ENCODE results near the gene NINL.
"Not testable (repeated sequence)": the region's sequence is repeated elsewhere in the genome, so short reads cannot be mapped to it uniquely, and the experiment has no call there.

Gene NINL

DNA sequence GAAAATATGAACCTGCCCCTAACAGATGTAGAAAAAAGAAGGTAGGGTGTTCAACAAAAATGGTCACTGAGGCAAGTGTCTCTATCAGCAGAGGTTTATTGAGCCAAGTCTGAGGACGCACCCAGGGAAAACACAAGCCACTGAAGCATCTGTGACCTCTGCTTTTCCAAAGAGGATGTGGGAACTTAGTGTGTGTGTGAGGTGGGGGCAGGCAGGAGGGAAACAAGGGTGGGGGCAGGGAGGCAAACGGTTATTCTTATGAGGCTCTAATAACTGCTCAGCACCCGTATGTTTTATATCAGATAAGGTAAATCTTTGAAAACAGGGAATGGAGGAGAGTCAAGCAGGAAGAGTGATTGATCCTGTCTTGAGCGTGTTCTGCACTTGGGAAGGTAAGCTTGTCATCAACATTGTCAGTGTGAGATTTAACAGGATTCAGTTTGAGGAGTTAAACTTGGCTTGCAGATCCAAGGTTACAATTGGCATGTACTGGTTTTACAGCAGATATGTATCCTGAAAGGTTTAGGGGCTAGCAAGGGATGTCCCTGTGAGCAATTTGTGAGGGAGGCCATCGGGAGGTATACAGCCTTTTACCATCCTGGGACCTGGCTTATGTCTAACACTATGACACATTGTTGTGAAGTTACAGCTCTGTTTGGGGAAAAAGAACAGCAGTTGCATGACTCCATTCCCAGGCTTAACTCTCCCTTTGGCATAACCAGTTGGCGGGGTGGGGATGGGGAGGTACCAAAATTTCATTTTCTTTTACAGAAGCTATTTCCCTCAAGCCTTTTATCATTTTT is 33.7 kb downstream of the NINL start:
- no peak for DNase-seq (ENCODE audit: low read depth)

DNA sequence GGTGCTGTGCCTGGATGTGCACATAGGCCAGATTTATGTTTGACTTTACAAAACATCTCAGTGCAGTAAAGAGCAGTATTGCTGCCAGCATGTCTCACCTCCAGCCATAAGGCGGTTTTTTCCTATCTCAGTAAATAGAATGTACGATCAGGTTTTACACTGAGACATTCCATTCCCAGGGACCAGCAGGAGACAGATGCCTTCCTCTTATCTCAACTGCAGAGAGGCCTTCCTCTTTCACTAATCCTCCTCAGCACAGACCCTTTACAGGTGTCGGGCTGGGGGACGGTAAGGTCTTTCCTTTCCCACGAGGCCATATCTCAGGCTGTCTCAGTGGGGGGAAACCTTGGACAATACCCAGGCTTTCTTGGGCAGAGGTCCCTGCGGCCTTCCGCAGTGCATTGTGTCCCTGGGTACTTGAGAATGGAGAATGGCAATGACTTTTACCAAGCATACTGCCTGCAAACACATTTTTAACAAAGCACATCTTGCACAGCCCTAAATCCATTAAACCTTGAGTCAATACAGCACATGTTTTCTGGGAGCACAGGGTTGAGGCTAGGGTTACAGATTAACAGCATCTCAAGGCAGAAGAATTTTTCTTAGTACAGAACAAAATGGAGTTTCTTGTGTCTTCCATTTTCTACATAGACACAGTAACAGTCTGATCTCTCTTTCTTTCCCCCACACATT is 34.5 kb downstream of the NINL start:
- not testable (repeated sequence) for DNase-seq (ENCODE audit: low read depth)

DNA sequence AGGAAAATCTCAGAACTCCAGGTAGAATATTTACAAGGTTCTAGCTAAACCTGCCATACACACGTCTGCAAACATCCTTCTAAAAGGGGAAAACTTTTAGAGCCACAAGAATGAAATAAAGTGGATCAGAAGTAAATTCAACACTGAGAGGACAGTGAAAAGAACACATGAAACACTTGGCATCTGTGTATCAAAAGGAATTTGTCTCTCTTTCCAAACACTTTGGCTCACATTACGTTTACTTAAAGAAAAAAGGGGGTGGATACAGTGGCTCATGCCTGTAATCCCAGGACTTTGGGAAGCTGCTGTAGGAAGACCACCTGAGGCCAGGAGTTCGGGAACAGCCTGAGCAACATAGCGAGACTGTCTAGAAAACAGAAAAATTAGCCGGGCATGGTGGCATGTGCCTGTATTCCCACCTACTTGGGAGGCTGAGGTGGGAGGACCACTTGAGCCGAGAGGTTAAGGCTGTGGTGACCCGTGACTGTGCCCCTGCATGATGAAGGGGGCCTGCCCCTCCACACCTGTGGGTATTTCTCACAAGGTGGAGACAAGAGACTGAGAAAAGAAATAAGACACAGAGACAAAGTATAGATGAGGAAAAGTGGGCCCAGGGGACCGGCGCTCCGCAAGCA is 35.4 kb downstream of the NINL start:
- no peak for DNase-seq (ENCODE audit: low read depth)

DNA sequence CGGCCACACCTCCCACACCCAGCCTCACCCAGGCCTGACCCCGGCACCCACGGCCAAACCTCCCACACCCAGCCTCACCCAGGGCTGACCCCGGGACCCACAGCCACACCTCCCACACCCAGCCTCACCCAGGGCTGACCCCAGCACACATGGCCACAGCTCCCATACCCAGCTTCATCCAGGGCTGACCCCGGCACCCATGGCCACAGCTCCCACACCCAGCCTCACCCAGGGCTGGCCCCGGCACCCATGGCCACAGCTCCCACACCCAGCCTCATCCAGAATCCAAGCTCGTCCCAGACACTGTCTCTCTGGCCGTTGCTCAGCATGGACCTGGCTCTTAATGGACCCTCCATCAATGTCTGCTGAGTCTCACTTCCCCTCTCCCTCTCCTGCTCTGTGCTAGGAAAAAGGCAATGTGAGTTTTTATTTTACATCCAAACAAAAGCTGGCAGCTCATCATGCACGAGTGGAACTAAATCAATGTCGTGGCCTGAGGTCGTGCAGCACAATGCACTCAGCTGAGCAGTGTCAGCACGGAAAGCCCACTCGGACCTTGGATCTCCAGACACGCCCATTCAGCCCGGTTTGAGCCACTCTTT is 36.1 kb downstream of the NINL start:
- no peak for DNase-seq (ENCODE audit: low read depth)

DNA sequence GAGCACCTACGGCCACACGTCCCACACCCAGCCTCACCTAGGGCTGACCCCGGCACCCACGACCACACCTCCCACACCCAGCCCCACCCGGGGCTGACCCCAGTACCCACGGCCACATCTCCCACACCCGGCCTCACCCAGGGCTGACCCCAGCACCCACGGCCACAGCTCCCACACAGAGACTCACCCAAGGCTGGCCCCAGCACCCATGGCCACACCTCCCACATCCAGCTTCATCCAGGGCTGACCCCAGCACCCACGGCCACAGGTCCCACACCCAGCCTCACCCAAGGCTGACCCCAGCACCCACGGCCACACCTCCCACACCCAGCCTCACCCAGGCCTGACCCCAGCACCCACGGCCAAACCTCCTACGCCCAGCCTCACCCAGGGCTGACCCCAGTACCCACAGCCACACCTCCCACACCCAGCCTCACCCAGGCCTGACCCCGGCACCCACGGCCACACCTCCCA is 36.7 kb downstream of the NINL start:
- DNase-seq (ENCODE audit: low read depth): no peak

DNA sequence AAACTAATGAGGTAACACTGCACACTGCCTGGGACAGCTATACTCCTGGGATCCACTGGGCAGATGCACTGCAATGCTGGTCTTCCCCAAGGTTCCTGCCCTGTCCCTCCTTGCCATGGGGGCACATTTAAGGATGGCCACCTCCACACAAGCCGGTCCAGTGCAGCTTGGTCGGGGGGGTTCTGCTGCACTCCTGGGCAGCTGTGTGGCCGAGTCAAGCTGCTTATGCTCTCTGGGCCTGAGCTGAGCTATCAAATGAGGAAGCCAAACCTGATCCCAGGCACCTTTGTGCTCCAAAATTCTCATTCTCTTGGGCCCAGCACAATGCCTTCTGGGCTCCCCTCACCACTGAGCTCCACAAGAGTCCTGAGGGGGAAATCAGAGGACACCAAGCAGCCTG is 37.3 kb downstream of the NINL start:
- DNase-seq (ENCODE audit: low read depth): no peak

DNA sequence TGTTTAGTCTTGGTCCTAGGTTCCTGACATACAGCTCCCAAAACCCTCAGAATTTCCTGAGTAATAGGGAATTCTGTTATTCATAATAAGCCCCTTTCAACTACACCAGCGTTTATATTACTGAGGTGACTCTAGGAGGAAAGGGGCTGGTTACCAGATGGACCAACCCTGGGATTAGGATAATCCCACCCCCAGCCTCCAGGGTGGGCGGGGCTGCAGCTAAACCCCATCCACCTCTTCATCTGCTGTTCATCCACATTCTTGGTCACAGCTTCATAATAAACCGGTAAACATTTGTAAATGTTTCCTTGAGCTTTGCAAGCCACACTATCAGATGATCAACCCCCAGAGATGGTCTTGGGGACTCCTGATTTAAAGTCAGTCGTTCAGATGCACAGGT is 38.3 kb downstream of the NINL start:
- DNase-seq (ENCODE audit: low read depth): no peak

DNA sequence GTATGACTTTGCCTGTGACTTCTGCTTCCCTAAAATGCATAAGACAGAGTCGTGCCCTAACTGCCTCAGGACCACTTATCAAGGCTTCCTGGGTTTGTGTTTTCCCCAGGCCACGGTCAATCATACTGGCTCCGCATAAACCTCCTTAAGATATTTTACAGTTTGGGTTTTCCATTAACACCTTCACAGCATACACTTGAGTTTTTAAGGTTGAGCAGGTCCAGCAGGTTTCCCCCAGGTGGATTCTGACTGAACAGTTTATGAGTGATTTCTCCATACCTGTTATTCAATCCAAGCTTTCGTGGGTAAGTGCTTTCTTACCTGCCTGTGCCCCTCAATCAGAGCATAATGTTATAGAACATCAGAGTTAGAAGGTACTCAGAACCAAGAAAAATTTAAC is 39.3 kb downstream of the NINL start:
- DNase-seq (ENCODE audit: low read depth): no peak

DNA sequence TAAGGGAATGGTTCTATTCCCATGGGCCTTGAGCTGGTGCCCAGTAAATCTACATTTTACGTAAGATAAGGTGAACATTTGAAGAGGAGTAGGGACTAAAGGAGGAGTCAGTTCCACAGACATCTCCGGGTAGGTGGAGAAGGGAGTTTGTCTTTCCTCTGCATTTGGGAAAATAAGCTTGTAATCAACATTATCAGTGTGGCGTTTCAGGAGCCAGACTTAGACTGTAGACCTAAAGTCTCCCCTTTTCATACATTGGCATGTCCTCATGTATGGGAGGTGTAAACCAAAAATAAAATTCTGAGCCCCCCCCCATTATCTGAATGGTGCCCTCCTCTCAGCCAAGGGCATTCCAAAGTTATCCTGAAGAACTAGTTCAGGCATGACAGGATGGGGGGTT is 40.2 kb downstream of the NINL start:
- DNase-seq (ENCODE audit: low read depth): no peak

DNA sequence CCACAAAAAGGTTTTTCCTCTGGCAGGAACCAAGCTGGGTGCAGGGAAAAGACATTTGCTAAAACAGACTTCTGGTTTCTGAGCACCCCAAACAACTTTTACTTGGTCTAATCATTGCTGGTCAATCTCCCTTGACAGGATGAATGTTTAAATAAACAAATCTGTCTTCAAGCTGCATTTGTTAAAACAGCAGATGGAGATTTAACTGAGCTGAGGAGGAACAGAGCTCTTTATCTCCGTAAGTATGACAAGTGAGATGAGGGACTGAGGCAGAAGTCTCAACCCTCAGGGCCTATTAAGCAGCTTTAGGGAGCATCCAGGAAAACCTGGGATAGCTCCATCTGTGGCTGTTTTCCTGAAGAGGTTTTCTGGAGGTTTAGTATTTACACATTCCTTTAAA is 40.6 kb downstream of the NINL start:
- DNase-seq (ENCODE audit: low read depth): no peak

DNA sequence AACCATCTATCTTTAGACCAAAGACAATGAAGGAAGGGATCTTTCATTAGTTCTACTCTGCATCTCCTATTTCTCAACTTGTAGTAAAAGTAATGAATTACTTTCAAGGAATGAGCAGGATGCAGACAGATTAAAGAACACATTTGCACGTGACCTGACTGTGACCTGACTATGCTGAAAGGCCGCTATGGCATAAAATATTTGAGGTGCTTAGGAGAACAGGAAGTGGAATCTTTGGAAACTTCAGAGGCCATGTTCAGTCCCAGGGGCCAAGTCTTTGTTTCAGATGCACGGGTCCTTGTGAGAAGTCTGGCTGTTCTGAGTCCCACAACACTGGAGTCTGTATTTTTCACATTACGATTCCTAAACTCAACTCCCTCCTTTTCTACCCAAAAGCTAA is 41.0 kb downstream of the NINL start:
- DNase-seq (ENCODE audit: low read depth): no peak

DNA sequence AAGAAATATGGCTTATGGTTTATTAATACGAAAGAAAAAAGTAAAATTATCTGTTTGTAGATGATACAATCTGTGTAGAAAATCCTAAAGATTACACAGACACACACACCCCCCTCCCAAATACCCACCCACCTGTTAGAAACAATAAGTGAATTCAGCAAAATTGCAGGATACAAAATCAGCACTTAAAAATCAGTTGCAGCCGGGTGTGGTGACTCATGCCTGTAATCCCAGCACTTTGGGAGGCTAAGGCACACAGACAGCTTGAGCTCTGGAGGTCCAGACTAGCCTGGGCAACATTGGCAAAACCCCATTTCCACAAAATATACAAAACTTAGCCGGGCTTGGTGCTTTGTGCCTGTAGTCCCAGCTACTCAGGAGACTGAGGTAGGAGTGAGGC is 42.3 kb downstream of the NINL start:
- DNase-seq (ENCODE audit: low read depth): no peak

DNA sequence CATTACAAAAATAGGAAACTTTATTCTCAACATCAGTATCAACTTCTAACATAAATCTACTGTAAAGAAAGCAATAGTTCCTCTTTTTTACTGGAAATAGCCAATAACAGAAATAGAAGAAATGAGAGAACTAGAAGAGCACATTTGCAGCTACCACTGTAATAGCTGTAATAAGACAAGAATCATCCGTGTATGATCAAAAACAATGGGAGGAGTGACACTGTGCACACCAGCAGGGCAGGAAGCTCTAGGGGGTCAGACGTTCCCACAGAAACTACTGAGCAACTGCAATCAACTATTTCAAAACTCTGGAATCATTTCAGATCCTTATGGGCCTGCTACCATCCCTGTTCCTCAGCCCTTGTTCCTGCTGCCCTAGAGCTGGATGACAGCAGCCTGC is 43.7 kb downstream of the NINL start:
- no peak for DNase-seq (ENCODE audit: low read depth)

DNA sequence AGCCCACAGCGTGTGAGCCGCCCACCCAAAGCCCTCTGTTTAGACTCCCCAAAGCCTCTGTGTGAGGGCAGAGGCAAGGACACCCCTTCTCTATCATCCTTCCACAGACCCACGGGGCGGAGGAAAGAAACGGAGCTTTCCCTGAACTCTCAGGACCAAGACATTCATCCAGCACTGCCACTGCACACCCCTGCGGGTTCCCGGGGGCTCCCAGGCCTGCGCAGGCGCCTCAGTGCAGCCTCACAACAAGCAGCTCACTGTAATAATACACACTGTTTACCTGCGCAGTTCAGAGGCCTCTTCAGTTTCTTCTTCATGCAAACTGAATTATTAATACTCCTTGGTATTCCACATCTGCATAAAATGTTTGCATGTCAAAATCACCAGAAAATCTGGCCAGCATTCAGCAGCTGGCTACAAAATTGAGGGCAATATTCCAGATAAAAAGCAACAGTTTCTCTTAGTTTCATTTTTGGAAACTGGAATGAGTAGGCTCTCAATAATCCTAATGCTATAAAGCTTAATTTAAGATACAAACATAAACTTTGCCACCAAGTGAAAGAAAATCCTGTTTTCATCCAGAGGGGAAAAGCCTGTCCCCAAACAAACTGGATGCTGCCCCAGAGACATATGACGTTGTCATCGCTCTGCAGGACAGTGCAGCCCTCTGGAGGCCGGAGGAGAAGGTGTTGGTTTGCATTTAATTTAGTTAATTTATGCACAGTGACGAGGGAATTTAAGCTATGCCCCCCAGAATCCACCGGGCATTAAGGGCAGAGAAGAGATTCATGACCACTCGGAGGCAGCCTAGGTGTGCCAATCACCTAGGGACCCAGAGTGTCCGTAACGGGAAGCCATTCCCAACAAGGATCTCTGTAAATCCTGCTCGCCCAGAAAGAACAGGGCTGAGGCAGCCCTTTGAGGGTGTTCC is 45.3 kb downstream of the NINL start:
- no peak for DNase-seq (ENCODE audit: low read depth)

DNA sequence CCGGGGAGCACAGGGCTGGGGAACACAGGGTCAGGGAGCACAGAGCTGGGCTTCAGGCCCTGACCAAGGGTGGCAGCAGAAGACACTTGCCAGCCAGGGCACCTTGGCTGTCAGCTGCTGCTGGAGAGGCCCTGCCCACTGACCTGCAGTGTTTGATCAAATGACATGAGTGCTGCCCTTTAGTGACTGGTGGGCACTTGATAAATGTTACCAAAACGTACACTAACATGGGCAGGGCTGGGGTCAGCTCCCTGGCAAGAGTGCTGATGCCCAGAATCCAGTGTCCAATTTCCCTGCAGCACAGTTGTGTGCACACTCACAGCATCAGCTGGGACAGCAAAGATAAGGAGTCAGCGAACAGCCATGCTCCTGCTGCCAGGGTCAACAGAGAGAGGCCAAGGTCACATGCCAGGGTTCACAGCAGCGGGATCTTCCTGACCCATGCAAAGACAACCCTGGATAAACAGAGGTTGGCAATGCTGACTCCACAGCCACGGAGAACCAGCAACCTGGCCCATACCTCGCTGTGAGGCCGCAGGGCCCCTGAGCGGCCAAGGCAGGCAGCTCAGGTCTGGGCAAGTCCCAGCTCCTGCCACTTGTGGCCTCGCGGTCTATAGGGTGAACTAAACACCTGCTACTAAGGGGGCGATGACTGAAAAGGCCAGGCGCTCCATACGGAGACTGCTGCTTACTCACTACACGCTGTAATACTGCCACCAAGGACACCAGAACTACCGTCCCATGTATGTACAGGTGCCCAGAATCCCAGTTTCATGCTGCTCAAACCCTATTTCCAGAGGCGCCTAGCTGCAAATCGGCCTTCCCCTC is 46.3 kb downstream of the NINL start:
- DNase-seq (ENCODE audit: low read depth): no peak

DNA sequence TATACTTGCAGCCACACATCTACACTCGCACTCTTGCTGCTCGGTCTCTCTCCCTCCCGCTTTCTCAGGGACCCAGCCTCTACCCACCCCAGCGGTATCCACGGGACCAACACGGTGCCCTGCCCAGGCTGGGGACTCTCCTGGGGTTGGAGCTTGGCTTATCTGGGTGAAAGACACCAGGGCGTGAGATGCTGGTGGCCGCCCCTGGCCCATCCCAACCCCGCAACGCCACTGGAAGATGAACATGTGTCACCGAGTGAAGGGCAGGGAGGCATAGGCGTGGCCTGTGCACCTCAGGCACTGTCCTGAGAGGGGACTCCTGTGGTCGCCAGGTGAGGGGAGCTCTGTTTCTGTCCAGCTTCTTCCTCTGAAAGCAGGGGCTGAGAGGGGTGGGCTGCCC is 47.4 kb downstream of the NINL start:
- DNase-seq (ENCODE audit: low read depth): no peak

DNA sequence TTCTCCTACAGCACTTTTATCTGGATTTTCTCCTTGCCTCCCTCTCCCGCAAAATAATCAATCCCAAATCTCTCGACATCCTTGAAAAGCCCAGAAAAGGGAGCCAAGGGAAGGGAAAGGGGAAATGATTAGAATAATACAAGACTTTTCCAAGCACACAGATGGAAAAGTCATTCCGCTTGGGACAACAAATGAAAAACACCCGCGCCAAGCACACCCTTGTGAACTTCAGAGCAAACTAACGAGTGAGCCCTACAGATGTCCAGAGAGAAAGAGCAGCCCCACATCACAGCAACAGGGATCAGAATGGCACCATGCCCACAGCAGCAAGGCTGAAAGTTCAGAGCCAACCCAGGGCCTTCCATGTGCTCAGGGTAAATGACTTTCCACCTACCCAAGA is 49.6 kb downstream of the NINL start:
- DNase-seq (ENCODE audit: low read depth): no peak

DNA sequence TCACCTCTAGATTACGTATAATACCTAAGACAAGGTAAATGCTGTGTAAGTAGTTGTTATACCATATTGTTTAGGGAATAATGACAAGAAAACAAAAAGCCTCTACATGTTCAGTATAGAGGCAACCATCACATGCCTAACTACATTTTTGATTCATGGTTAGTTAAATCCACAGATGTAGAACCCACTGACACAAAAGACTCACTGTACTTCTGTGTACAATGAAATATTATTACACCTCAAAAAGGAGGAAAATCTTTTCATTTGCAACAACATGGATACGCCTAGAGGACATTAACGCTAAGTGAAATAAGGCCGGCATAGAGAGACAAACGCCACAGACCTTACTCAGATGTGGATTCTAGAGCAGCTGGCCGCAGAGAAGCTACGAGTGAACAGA is 50.5 kb downstream of the NINL start:
- DNase-seq (ENCODE audit: low read depth): no peak

DNA sequence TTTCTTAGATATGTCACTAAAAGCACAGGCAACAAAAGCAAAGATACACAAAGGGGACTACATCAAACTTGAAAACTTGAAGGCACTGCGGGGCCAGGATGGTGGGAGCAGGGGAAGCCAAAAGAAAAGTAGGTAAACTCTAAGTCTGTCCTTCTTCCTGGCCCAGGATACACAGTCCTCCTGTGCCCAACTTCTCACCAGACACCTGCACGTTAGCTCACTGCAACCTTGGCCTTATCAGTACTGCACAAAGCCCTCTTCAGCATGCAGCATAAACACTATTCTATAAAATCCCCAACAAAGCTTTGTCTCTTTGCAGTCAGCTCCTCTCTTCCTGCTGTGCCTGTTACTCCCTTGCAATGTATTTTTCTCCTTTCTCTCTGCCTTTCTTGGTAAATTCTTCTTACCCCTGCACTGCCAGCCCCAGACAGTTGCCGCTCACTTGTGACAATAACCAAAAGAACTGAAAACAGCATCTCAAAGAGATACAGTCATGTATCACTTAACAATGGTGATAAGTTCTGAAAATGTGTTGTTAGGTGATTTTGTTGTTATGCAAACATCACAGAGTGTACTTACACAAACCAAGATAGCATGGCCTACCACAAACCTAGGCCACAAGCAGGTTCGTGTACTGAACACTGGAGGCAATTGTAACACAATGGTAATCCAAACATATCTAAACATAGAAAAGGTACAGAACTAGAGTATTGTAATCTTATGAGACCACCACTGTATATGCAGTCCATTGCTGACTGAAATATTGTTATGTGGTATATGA is 51.2 kb downstream of the NINL start:
- no peak for DNase-seq (ENCODE audit: low read depth)

DNA sequence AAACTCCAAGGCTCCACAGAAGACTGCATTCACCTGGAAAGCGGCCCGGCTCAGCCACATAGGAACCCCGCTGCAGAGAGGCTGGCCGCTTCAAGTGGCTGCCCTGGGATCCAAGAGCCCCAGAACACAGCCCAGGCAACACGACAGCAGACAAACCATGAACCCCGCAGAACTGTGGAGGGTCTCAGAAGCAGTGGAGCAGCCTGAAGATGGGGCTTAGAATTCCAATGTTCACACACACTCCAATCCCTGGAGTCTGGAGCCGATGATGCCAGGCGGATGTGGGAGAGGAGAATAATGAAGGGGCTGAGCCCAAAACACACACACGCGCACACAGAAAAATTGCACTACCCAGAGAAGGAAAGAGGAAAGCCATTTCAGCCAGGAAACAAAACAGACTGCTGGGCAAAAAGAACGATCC is 52.4 kb downstream of the NINL start:
- DNase-seq (ENCODE audit: low read depth): no peak
